OCI-LY1 (cell line): ENCODE results near the gene ALX4.

Experiments used
- H2AFZ ChIP-seq: fragments of 200-600 bp; sonication (generic), shearing (Covaris generic); 2 replicates; pipeline ENCODE4 v1.6.0; 2014; ENCODE audit warnings: antibody characterized with exemption, mild to moderate bottlenecking, low read length
- H3F3A ChIP-seq: fragments of 200-600 bp; sonication (generic), shearing (Covaris generic); 2 replicates; pipeline ENCODE4 v1.6.0; 2014; ENCODE audit warnings: mild to moderate bottlenecking, antibody characterized with exemption, low read length, moderate library complexity; ENCODE audit not compliant: insufficient read depth
- H3K27ac ChIP-seq: fragments of 200-600 bp; sonication (generic); 2 replicates; pipeline ENCODE4 v1.5.1; 2014; ENCODE audit warnings: low read length, mixed run types, mild to moderate bottlenecking, low read depth; ENCODE audit not compliant: poor library complexity, severe bottlenecking
- H3K27me3 ChIP-seq: fragments of 200-600 bp; sonication (generic); 2 replicates; pipeline ENCODE4 v1.6.0; 2014; ENCODE audit warnings: antibody characterized with exemption, mild to moderate bottlenecking, low read length, moderate library complexity; ENCODE audit not compliant: insufficient read depth
- H3K36me3 ChIP-seq: fragments of 200-600 bp; sonication (generic); 2 replicates; pipeline ENCODE4 v1.6.1; 2014; ENCODE audit warnings: mild to moderate bottlenecking, antibody characterized with exemption, low read length, moderate library complexity, mixed read lengths; ENCODE audit not compliant: insufficient read depth
- H3K4me1 ChIP-seq: fragments of 200-600 bp; sonication (generic); 2 replicates; pipeline ENCODE4 v1.5.1; 2014; ENCODE audit warnings: mild to moderate bottlenecking, low read length, moderate library complexity; ENCODE audit not compliant: insufficient read depth, severe bottlenecking
- H3K4me2 ChIP-seq: fragments of 200-600 bp; sonication (generic), shearing (Covaris generic); 2 replicates; pipeline ENCODE4 v1.6.1; 2014; ENCODE audit warnings: low read length
- H3K4me3 ChIP-seq: fragments of 200-600 bp; sonication (generic); 2 replicates; pipeline ENCODE4 v1.5.1; 2014; ENCODE audit warnings: low read length, low read depth, mild to moderate bottlenecking, mixed read lengths; ENCODE audit not compliant: poor library complexity, severe bottlenecking
- H3K79me2 ChIP-seq: fragments of 200-600 bp; shearing (Covaris generic); 2 replicates; pipeline ENCODE4 v1.6.1; 2016; ENCODE audit warnings: mixed run types, low read length, mixed read lengths; ENCODE audit not compliant: insufficient read depth
- H3K9ac ChIP-seq: fragments of 200-600 bp; sonication (generic), shearing (Covaris generic); 2 replicates; pipeline ENCODE4 v1.6.1; 2014; ENCODE audit warnings: mild to moderate bottlenecking, low read length, mixed read lengths
- H3K9me2 ChIP-seq: fragments of 200-600 bp; sonication (generic), shearing (Covaris generic); 2 replicates; pipeline ENCODE4 v1.6.1; 2014; ENCODE audit warnings: low read depth, mild to moderate bottlenecking, low read length, mixed read lengths
- H3K9me3 ChIP-seq: fragments of 200-600 bp; shearing (Covaris generic); 2 replicates; pipeline ENCODE4 v1.6.1; 2014; ENCODE audit warnings: low read length, mixed read lengths
- H4K20me1 ChIP-seq: fragments of 200-600 bp; sonication (generic), shearing (Covaris generic); 2 replicates; pipeline ENCODE4 v1.6.0; 2016; ENCODE audit warnings: mild to moderate bottlenecking, low read length; ENCODE audit not compliant: insufficient read depth
- EZH2 ChIP-seq: fragments of 200-600 bp; sonication (generic), shearing (Covaris generic); IDR thresholded peaks from 2 replicates; pipeline ENCODE4 v1.8.0; 2017; ENCODE audit warnings: borderline replicate concordance, mixed run types, mild to moderate bottlenecking, antibody characterized with exemption, low read length, moderate library complexity, mixed read lengths
- TF ChIP-seq, protein P1 (sequence below): fragments of 200-600 bp; sonication (generic), shearing (Covaris generic); IDR thresholded peaks from 2 replicates; pipeline ENCODE4 v1.5.1; 2017; ENCODE audit warnings: mild to moderate bottlenecking, antibody characterized with exemption, low read length, moderate library complexity, mixed read lengths

ALX4 gene

DNA sequence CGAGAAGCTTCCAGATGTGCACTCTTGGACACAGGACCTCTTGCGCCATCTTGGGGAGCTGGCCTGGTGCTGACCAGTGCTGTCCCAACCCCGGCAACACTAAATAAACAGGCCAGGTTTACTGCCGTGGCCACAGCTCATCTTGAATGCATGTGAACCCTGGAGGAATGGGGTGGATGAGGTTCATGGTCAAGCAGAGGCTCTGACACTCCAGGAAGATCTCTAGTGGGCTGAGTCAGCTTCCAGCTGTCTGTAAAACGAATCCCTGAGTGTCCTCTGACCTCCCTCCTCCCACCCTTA, 51.8 kb downstream of the ALX4 start:
- no peaks in the 10 kb centered on the region for H3K4me1 ChIP-seq
- H3K9me3 ChIP-seq = peaks cover 1% of the 10 kb centered on the region
- H4K20me1 ChIP-seq = no peaks in the 10 kb centered on the region
- no peaks in the 10 kb centered on the region for H3K79me2 ChIP-seq
- no peaks in the 10 kb centered on the region for H3K9me2 ChIP-seq
- no peak overlapping the region for H3K4me2 ChIP-seq
- H2AFZ ChIP-seq = no peak overlapping the region
- H3F3A ChIP-seq = no peaks in the 10 kb centered on the region
- H3K36me3 ChIP-seq = no peaks in the 10 kb centered on the region
- no peak overlapping the region for H3K27ac ChIP-seq
- H3K4me3 ChIP-seq = no peak overlapping the region
- H3K9ac ChIP-seq = no peak overlapping the region
- TF ChIP-seq, protein P1, sequence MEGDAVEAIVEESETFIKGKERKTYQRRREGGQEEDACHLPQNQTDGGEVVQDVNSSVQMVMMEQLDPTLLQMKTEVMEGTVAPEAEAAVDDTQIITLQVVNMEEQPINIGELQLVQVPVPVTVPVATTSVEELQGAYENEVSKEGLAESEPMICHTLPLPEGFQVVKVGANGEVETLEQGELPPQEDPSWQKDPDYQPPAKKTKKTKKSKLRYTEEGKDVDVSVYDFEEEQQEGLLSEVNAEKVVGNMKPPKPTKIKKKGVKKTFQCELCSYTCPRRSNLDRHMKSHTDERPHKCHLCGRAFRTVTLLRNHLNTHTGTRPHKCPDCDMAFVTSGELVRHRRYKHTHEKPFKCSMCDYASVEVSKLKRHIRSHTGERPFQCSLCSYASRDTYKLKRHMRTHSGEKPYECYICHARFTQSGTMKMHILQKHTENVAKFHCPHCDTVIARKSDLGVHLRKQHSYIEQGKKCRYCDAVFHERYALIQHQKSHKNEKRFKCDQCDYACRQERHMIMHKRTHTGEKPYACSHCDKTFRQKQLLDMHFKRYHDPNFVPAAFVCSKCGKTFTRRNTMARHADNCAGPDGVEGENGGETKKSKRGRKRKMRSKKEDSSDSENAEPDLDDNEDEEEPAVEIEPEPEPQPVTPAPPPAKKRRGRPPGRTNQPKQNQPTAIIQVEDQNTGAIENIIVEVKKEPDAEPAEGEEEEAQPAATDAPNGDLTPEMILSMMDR = no peak
- no peak for TF ChIP-seq EZH2
- no peaks in the 10 kb centered on the region for H3K27me3 ChIP-seq

DNA sequence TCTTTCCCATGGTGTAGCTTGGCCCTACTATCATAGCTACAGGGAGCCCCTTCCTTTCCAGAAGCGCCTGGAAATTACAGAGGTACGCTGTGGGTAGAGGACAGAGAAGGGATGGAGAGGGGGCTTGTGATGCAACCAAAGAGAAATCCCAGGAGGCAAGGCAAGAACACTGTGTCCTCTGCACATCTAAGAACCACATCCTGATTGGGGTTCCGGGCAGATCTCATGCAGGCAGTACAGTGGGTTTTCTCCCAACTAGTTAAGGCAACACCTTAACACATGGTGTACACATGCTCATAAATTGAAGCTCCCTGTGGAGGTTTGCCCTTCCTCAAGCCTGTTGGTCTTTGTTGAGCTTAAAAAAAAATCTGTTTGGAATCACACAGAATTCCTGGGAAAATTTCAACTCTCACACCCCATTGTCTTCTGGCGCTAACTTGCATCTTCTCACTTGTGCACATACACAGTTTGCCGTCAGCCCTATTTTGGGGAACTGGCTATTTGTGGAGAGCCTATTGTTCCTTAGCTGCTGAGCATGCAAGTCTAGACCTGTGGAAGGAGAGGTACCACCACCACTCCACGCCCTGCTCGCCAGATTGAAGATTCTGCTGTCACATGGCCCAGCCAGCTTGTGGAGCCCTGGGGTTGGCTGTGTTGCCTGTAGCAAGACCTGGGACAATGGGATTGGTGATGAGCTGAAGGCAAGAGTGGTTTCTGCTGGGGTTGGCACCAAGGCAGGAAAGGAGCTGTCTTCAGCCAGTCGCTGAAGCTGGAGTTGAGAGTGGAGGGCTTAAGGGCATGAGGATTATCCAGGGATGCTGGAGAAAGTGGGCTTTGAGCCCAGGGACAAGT, 52.4 kb downstream of the ALX4 start:
- Histone ChIP-seq H3K36me3 (no peaks in the 10 kb centered on the region), H4K20me1 (no peaks in the 10 kb centered on the region), H3K4me3 (no peak overlapping the region), H3K9ac (no peak overlapping the region), H3K79me2 (no peaks in the 10 kb centered on the region), H2AFZ (no peak overlapping the region), H3K27me3 (no peaks in the 10 kb centered on the region), H3F3A (no peaks in the 10 kb centered on the region), H3K27ac (no peak overlapping the region), H3K9me3 (peaks cover 7% of the 10 kb centered on the region), H3K4me1 (no peaks in the 10 kb centered on the region), H3K9me2 (no peaks in the 10 kb centered on the region), H3K4me2 (no peak overlapping the region)
- TF ChIP-seq, protein P1 = no peak
- TF ChIP-seq EZH2 = no peak

DNA sequence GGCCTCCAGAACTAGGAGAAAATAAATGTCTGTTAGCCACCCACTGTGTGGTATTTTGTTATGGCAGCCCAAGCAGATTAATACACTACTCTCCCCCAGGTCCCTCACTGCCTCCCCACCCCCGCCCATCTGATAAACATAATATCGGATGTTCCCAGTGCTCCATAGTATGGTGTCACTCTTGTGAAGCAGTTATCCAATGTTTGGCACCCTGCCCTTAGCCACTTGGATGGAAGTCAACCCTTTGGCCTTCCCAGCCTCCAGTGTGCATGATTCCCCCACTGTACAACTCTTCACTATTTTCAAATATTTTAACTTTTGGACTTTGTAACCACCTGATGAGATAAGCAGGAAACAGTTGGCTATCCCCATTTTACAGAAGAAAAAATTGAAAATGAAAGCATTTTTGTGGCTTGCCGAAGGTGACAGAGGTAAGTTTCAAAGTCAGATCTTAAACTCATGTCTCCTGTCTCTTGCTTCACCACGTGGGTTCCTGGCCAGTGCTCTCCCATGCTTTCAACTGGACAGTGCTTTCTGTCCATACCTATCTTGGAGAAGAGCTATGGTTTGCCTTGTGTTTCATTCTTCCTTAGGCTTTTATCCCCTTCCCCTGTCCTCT, 53.2 kb downstream of the ALX4 start:
- Histone ChIP-seq H3K9me2 (no peaks in the 10 kb centered on the region), H3K4me2 (no peak overlapping the region), H3K4me3 (no peak overlapping the region), H4K20me1 (no peaks in the 10 kb centered on the region), H3K9ac (no peak overlapping the region), H3F3A (no peaks in the 10 kb centered on the region), H3K27me3 (no peaks in the 10 kb centered on the region), H3K27ac (no peak overlapping the region), H3K36me3 (no peaks in the 10 kb centered on the region), H3K9me3 (peaks cover 12% of the 10 kb centered on the region), H3K79me2 (no peaks in the 10 kb centered on the region), H3K4me1 (no peaks in the 10 kb centered on the region), H2AFZ (no peak overlapping the region)
- TF ChIP-seq, protein P1 = no peak
- TF ChIP-seq EZH2 = no peak
